HG02588 (cell line): ENCODE measurements around the gene CDX1.

Source experiments
- ATAC-seq: cut with Tn5 transposase; IDR thresholded peaks from one replicate; pipeline ENCODE4 v1.9.1; 2021; ENCODE audit warnings: mild to moderate bottlenecking, moderate library complexity; ENCODE audit not compliant: unreplicated experiment

CDX1 gene

GRCh38 chr5:150166650-150167511, at the start of gene CDX1:
Gene CDX1, plus strand, starts transcription at chr5:150166778. Its CDS starts 99 bp downstream, at chr5:150166877.
- ATAC-seq, result no peak

GRCh38 chr5:150117945-150118560, 48.5 kb upstream of the CDX1 start:
- no peak for ATAC-seq

- ATAC-seq, result no peak
Observed at GRCh38 chr5:150118561-150119229, 47.9 kb upstream of the CDX1 start.

- ATAC-seq, result no peak
Observed at GRCh38 chr5:150119421-150120061, 47.0 kb upstream of the CDX1 start.

- ATAC-seq, result no peak
Observed at GRCh38 chr5:150120062-150120441, 46.5 kb upstream of the CDX1 start.

GRCh38 chr5:150120617-150121447, 45.7 kb upstream of the CDX1 start:
- no peak for ATAC-seq

- ATAC-seq, result no peak
Observed at GRCh38 chr5:150121448-150122157, 45.0 kb upstream of the CDX1 start.

- no peak for ATAC-seq
Observed at GRCh38 chr5:150122158-150122510, 44.4 kb upstream of the CDX1 start.

GRCh38 chr5:150122536-150123481, 43.8 kb upstream of the CDX1 start:
- no peak for ATAC-seq

- no peak for ATAC-seq
Observed at GRCh38 chr5:150123542-150123941, 43.0 kb upstream of the CDX1 start.

- ATAC-seq, result no peak
Observed at GRCh38 chr5:150124111-150124557, 42.4 kb upstream of the CDX1 start.

- ATAC-seq, result no peak
Observed at GRCh38 chr5:150124596-150124995, 42.0 kb upstream of the CDX1 start.

GRCh38 chr5:150125334-150125733, 41.2 kb upstream of the CDX1 start:
- ATAC-seq, result no peak

- no peak for ATAC-seq
Observed at GRCh38 chr5:150126199-150126920, 40.2 kb upstream of the CDX1 start.

- ATAC-seq, result no peak
Observed at GRCh38 chr5:150126921-150127265, 39.7 kb upstream of the CDX1 start.

GRCh38 chr5:150129454-150129812, 37.1 kb upstream of the CDX1 start:
- no peak for ATAC-seq

GRCh38 chr5:150129813-150130492, 36.6 kb upstream of the CDX1 start:
- ATAC-seq, result peak; percentile 66

GRCh38 chr5:150130493-150130922, 36.1 kb upstream of the CDX1 start:
- ATAC-seq, result no peak
